ENCODE data around the gene UGT3A1.

UGT3A1 gene

GRCh38 chr5:35963381-35963843, 27.8 kb downstream of the UGT3A1 start:
- no peaks in the 10 kb centered on the region; the same call in 1 of the 2 replicates for H3K36me3 ChIP-seq (ENCODE audit: insufficient read depth, low read length)
- peaks cover 10% of the 10 kb centered on the region for H3K9me3 ChIP-seq (ENCODE audit: control insufficient read depth, insufficient read depth, low read length)
- no peaks in the 10 kb centered on the region for H3K4me1 ChIP-seq (ENCODE audit: insufficient read depth, low read length)
- H3K9ac ChIP-seq (ENCODE audit: low read depth, low read length): no peak overlapping the region

- H3K4me1 ChIP-seq (ENCODE audit: insufficient read depth, low read length): no peaks in the 10 kb centered on the region
These were observed 30.9 kb downstream of the UGT3A1 start for GRCh38 chr5:35960328-35960727.

GRCh38 chr5:35956429-35956828, 34.8 kb downstream of the UGT3A1 start:
- Histone ChIP-seq H3K9ac (ENCODE audit: low read depth, low read length) (no peak overlapping the region), H3K9me3 (ENCODE audit: control insufficient read depth, insufficient read depth, low read length) (0 out of 2 replicates have a peak, but pooled peaks cover 3% of the 10 kb centered on the region), H3K36me3 (ENCODE audit: insufficient read depth, low read length) (no peaks in the 10 kb centered on the region), H3K4me1 (ENCODE audit: insufficient read depth, low read length) (no peaks in the 10 kb centered on the region)

More at GRCh38 chr5:35960328-35960727, 30.9 kb downstream of the UGT3A1 start:
- no peak overlapping the region for H3K9ac ChIP-seq (ENCODE audit: low read depth, low read length)
- no peaks in the 10 kb centered on the region; the same call in 1 of the 2 replicates for H3K36me3 ChIP-seq (ENCODE audit: insufficient read depth, low read length)
- H3K9me3 ChIP-seq (ENCODE audit: control insufficient read depth, insufficient read depth, low read length): peaks cover 10% of the 10 kb centered on the region

GRCh38 chr5:35954175-35954574, 37.0 kb downstream of the UGT3A1 start:
- Histone ChIP-seq H3K9ac (ENCODE audit: low read depth, low read length) (no peak overlapping the region), H3K4me1 (ENCODE audit: insufficient read depth, low read length) (no peaks in the 10 kb centered on the region)

GRCh38 chr5:35947085-35947484, 44.1 kb downstream of the UGT3A1 start:
- H3K36me3 ChIP-seq (ENCODE audit: insufficient read depth, low read length): no peaks in the 10 kb centered on the region
- no peak overlapping the region for H3K9ac ChIP-seq (ENCODE audit: low read depth, low read length)
- H3K4me1 ChIP-seq (ENCODE audit: insufficient read depth, low read length): no peaks in the 10 kb centered on the region
- H3K9me3 ChIP-seq (ENCODE audit: control insufficient read depth, insufficient read depth, low read length): no peaks in the 10 kb centered on the region

More at GRCh38 chr5:35954175-35954574, 37.0 kb downstream of the UGT3A1 start:
- Histone ChIP-seq H3K36me3 (ENCODE audit: insufficient read depth, low read length) (no peaks in the 10 kb centered on the region), H3K9me3 (ENCODE audit: control insufficient read depth, insufficient read depth, low read length) (no peaks in the 10 kb centered on the region)

- Histone ChIP-seq H3K4me1 (ENCODE audit: insufficient read depth, low read length) (no peaks in the 10 kb centered on the region), H3K9me3 (ENCODE audit: control insufficient read depth, insufficient read depth, low read length) (no peaks in the 10 kb centered on the region), H3K9ac (ENCODE audit: low read depth, low read length) (no peak overlapping the region), H3K36me3 (ENCODE audit: insufficient read depth, low read length) (no peaks in the 10 kb centered on the region)
These were observed 51.6 kb downstream of the UGT3A1 start for GRCh38 chr5:35939639-35940038.

GRCh38 chr5:35938568-35939227, 52.5 kb downstream of the UGT3A1 start, which contains the start of gene CAPSL:
Gene CAPSL, minus strand, starts transcription at chr5:35938622. Its CDS starts 17,502 bp downstream, at chr5:35921120.
- Histone ChIP-seq H3K9me3 (ENCODE audit: control insufficient read depth, insufficient read depth, low read length) (no peaks in the 10 kb centered on the region), H3K4me1 (ENCODE audit: insufficient read depth, low read length) (no peaks in the 10 kb centered on the region), H3K9ac (ENCODE audit: low read depth, low read length) (no peak within 1 kb of the TSS), H3K36me3 (ENCODE audit: insufficient read depth, low read length) (no peaks in the 10 kb centered on the region)

- Histone ChIP-seq H3K4me1 (ENCODE audit: insufficient read depth, low read length) (no peaks in the 10 kb centered on the region), H3K36me3 (ENCODE audit: insufficient read depth, low read length) (no peaks in the 10 kb centered on the region), H3K9me3 (ENCODE audit: control insufficient read depth, insufficient read depth, low read length) (no peaks in the 10 kb centered on the region), H3K9ac (ENCODE audit: low read depth, low read length) (no peak overlapping the region)
These were observed 64.7 kb downstream of the UGT3A1 start for GRCh38 chr5:35926389-35927051.

- no peaks in the 10 kb centered on the region for H3K4me1 ChIP-seq (ENCODE audit: insufficient read depth, low read length)
- H3K9me3 ChIP-seq (ENCODE audit: control insufficient read depth, insufficient read depth, low read length): no peaks in the 10 kb centered on the region
- H3K9ac ChIP-seq (ENCODE audit: low read depth, low read length): no peak overlapping the region
- no peaks in the 10 kb centered on the region for H3K36me3 ChIP-seq (ENCODE audit: insufficient read depth, low read length)
These were observed 66.1 kb downstream of the UGT3A1 start for GRCh38 chr5:35924950-35925722.

- Histone ChIP-seq H3K9me3 (ENCODE audit: control insufficient read depth, insufficient read depth, low read length) (no peaks in the 10 kb centered on the region), H3K9ac (ENCODE audit: low read depth, low read length) (no peak overlapping the region), H3K36me3 (ENCODE audit: insufficient read depth, low read length) (no peaks in the 10 kb centered on the region), H3K4me1 (ENCODE audit: insufficient read depth, low read length) (no peaks in the 10 kb centered on the region)
These were observed 66.9 kb downstream of the UGT3A1 start for GRCh38 chr5:35924122-35924949.

- no peaks in the 10 kb centered on the region for H3K9me3 ChIP-seq (ENCODE audit: control insufficient read depth, insufficient read depth, low read length)
- H3K36me3 ChIP-seq (ENCODE audit: insufficient read depth, low read length): no peaks in the 10 kb centered on the region
- H3K9ac ChIP-seq (ENCODE audit: low read depth, low read length): no peak overlapping the region
- H3K4me1 ChIP-seq (ENCODE audit: insufficient read depth, low read length): no peaks in the 10 kb centered on the region
These were observed 68.7 kb downstream of the UGT3A1 start for GRCh38 chr5:35922468-35922867.

- Histone ChIP-seq H3K9me3 (ENCODE audit: control insufficient read depth, insufficient read depth, low read length) (no peaks in the 10 kb centered on the region), H3K36me3 (ENCODE audit: insufficient read depth, low read length) (no peaks in the 10 kb centered on the region), H3K4me1 (ENCODE audit: insufficient read depth, low read length) (no peaks in the 10 kb centered on the region), H3K9ac (ENCODE audit: low read depth, low read length) (no peak overlapping the region)
These were observed 69.3 kb downstream of the UGT3A1 start for GRCh38 chr5:35921930-35922329.

GRCh38 chr5:35920890-35921289, 70.3 kb downstream of the UGT3A1 start:
- Histone ChIP-seq H3K9me3 (ENCODE audit: control insufficient read depth, insufficient read depth, low read length) (no peaks in the 10 kb centered on the region), H3K36me3 (ENCODE audit: insufficient read depth, low read length) (no peaks in the 10 kb centered on the region), H3K4me1 (ENCODE audit: insufficient read depth, low read length) (no peaks in the 10 kb centered on the region), H3K9ac (ENCODE audit: low read depth, low read length) (no peak overlapping the region)

- no peaks in the 10 kb centered on the region for H3K4me1 ChIP-seq (ENCODE audit: insufficient read depth, low read length)
- no peaks in the 10 kb centered on the region for H3K36me3 ChIP-seq (ENCODE audit: insufficient read depth, low read length)
- H3K9ac ChIP-seq (ENCODE audit: low read depth, low read length): no peak overlapping the region
- H3K9me3 ChIP-seq (ENCODE audit: control insufficient read depth, insufficient read depth, low read length): no peaks in the 10 kb centered on the region
These were observed 72.0 kb downstream of the UGT3A1 start for GRCh38 chr5:35919191-35919590.

Data from ES-I3 (cell line).